Fibroblast of peridontal ligament (primary cell): ENCODE measurements around the gene RIPOR3.
A peak's percentile ranks its signal among the peaks of the same experiment; 100 is the strongest.

Experiments
- DNase-seq: peaks from one replicate; pipeline ENCODE4 v3.0.0-alpha.2; 2010; ENCODE audit errors: extremely low read depth

RIPOR3 gene, protein sequence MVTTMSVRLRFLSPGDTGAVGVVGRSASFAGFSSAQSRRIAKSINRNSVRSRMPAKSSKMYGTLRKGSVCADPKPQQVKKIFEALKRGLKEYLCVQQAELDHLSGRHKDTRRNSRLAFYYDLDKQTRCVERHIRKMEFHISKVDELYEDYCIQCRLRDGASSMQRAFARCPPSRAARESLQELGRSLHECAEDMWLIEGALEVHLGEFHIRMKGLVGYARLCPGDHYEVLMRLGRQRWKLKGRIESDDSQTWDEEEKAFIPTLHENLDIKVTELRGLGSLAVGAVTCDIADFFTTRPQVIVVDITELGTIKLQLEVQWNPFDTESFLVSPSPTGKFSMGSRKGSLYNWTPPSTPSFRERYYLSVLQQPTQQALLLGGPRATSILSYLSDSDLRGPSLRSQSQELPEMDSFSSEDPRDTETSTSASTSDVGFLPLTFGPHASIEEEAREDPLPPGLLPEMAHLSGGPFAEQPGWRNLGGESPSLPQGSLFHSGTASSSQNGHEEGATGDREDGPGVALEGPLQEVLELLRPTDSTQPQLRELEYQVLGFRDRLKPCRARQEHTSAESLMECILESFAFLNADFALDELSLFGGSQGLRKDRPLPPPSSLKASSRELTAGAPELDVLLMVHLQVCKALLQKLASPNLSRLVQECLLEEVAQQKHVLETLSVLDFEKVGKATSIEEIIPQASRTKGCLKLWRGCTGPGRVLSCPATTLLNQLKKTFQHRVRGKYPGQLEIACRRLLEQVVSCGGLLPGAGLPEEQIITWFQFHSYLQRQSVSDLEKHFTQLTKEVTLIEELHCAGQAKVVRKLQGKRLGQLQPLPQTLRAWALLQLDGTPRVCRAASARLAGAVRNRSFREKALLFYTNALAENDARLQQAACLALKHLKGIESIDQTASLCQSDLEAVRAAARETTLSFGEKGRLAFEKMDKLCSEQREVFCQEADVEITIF

GRCh38 chr20:50690650-50691572 is at the start of gene RIPOR3:
Gene RIPOR3 (minus strand): TSS chr20:50691542. CDS start chr20:50691128, 414 bp downstream.
- peak; percentile 30 for DNase-seq

GRCh38 chr20:50737352-50737751 is 46.0 kb upstream of the RIPOR3 start:
- DNase-seq: no peak

- DNase-seq: no peak
Measured at GRCh38 chr20:50735813-50736212, 44.5 kb upstream of the RIPOR3 start.

DNA sequence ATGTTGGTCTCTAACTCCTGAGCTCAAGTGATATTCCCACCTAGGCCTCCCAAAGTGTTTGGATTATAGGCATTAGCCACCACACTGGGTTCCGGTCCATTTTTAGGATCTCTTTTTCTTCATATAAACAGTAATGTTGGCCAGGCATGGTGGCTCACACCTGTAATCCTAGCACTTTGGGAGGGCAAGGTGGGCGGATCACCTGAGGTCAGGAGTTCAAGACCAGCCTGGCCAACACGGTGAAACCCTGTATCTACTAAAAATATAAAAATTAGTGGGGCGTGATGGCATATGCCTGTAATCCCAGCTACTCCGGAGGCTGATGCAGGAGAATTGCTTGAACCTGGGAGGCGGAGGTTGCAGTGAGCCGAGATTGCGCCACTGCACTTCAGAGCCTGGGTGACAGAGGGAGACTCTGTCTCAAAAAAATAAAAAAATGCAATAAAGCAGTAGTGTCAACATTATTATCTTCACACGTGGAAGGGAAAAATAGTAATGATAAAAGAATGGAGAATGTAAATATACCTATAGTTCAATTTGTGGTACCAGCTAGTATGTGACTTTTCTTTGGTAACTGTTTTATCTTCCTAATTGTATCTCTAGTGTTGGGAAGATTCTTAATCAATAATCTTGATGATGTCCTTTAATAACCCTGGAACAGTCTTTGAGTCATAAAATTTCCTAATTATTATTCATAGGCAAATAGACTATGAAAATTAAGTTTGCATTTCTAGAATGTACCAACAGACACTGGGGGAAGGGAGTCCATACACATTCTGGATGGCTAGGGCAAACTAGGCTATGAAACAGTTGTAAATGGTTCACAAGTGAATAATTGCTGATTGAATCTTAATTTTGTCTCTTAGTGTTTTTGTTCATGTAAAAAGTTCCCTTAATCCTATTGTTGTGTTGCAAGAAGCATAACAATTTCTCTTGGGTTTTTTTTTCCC is 43.7 kb upstream of the RIPOR3 start:
- DNase-seq: no peak

GRCh38 chr20:50733644-50734349 is 42.5 kb upstream of the RIPOR3 start:
- no peak for DNase-seq

DNA sequence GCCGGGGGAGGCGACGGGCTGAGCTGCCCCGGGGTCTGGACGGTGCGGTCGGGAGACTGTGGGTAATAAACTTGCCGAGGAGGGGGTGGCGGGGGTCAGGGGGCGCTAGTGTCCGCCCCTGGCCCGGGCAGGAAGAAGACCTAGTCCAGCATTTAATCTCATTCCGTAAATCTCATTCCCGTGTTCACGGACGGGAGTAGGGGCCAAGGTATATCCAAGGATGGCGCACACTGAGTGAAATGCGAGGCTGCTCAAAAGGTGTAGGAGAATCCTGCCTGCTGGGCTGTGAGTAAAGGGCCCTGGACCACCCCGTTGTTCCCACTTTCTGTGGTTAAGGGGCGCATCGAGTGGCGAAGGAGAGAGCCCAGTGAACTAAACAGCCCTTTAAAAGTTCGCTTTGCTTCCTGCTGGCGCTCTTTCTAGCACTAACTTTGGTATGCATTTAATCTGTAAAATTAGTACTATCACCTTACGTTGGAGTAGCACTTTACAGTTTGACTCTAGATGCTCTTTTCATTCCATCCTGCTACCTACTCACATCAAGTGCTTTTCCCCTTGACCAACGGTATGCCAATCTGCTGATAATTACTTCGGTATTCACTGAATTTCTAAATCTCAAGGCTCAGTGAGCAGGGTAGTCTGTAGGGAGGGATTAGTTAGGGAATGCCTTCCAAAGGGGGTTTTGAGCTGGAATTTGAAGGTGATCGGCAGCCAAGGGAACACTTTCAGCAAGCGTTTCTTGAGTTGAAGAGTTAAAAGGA is 40.8 kb upstream of the RIPOR3 start:
- DNase-seq: no peak

DNA sequence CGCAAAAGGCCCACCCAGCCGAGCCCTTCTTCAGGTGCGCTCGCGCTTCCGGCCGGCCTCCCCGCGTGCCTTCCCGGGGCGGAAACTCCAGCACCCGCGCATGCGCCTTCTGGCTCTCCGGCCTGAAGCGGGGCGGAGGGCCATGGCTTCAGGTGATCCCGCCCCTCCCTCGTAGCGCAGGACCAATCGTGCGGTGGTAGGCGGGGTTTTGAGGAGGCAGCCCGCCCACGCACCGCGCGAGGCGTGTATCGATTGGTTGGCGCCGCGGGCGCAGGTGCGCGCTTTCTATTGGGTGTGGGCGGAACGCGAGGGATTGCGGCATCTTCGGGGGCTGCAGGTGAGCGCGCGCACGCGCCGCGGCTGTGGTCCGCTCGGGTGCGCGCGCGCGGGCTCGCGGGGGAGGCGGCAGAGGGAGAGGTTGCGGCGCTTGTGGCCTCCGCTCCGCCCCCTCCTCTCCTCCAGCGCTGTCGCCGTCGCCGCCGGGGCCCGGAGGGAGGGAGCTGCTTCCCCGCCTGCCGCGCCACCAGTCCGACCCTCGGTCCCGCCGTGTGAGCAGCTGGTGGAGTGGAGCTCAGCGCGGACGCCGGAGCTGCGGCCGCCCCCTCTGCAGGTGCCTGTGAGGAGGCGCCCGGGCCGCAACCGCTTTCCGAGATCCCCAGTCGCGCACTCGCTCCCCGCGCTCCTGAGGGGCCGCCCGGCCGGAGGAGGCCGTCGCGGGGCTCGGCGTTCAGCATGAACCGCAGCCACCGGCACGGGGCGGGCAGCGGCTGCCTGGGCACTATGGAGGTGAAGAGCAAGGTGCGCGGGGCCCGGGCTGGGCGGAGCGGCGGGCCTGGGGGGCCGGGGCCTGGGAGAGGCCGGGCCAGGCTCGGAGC is 40.0 kb upstream of the RIPOR3 start, which contains the start of gene PARD6B:
PARD6B (plus strand) TSS at position 526 of the 875 bp plus-strand sequence; CDS start at position 733, 207 bp downstream.
- peak; percentile 76 for DNase-seq

GRCh38 chr20:50730765-50731054 is 39.4 kb upstream of the RIPOR3 start:
- DNase-seq: no peak

DNA sequence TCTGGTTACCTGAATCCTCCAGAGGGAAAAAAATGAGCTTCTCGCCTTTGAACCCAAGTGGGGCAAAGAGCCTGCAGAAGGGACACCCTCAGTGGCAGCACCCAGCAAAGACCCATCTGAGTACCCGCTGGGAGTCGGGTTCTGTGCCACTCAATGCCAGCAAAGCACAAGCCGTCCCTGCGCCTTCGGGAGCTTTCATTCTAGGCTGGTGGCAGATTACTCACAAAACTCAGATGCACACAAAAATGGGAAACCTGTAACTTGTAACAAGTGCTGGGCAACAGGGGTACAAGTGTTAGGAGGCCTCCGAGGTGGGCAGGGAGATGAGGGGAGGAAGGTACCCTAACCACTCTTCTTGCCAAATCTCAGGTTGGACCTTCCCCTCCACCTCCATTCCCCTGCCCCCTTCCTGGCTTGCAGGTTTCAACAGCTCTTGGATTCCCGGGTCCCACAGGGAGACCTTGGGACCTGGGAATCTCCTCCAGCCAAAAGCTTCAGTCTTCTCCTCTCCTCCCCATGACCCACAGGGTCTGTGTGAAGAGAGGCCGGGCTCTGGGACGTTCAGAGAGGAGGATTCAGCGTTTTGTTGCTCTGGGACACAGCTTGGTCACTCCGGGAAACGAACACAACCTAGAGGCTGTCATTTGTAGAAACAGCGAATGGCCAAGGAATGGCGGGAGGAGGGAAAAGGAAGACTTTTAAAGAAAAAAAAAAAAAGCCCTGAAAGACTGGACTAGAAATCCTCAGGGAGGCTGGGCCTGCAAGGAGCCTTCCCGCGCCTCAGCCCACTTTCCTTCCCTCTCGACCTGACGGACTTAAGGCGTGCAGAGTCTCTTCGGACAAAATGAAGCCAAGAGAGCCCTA is 38.8 kb upstream of the RIPOR3 start:
- peak; percentile 30 for DNase-seq

- no peak for DNase-seq
Measured at GRCh38 chr20:50728981-50729874, 37.9 kb upstream of the RIPOR3 start.

DNA sequence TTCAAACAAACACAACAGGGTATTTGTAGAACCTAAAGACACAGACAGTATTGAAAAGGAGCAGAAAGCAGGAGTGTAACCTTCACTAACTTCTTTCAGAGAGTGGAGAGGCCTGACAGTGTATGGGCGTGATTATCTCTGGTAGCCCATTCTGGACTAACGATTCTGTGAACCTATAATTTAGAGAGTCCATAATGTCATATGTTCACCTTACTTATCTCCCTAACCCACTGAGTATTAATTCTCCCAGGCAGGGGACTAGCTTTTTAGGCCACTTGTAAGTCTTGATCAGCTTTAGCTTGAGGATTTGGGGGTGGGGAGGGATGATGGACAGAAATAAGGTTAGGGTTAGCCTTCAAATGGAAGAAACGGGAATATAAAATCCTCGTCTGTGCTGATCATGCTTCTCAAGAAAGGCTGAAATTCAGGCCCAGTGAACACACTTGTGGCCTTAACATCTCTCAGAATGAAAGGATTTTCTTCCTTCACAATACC is 37.2 kb upstream of the RIPOR3 start:
- no peak for DNase-seq

DNA sequence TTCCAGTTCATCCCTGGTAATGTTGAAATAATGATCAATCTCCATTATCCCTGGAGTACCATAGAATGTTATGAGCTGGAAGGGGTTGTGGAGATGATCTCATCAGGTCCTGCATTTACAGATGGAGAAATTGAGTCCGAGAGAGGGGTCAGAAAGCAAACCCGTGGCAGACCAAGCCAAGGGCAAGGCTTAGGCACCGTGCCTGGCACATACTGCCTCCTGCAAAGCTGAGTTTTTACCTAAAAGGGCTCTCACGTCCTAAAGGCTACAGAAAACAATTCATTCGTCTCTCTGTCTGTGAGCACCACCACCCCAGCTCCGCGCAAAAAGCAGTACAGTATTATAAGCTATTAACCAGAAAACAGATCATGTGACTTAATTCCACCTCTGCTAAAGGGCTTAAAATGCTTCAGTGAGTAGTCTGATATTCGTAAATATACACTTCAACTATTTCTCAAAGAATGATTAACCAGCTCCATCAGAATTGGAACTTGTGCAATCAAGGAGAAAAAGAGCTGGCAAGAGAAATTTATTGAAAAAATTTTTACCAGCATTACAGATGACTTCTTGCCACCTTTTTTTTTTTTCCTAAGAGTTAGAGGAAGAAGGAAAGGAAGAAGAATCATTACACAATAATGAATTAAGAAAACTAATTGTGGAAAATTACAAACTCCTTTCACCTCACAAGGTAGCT is 36.6 kb upstream of the RIPOR3 start:
- DNase-seq: no peak

DNA sequence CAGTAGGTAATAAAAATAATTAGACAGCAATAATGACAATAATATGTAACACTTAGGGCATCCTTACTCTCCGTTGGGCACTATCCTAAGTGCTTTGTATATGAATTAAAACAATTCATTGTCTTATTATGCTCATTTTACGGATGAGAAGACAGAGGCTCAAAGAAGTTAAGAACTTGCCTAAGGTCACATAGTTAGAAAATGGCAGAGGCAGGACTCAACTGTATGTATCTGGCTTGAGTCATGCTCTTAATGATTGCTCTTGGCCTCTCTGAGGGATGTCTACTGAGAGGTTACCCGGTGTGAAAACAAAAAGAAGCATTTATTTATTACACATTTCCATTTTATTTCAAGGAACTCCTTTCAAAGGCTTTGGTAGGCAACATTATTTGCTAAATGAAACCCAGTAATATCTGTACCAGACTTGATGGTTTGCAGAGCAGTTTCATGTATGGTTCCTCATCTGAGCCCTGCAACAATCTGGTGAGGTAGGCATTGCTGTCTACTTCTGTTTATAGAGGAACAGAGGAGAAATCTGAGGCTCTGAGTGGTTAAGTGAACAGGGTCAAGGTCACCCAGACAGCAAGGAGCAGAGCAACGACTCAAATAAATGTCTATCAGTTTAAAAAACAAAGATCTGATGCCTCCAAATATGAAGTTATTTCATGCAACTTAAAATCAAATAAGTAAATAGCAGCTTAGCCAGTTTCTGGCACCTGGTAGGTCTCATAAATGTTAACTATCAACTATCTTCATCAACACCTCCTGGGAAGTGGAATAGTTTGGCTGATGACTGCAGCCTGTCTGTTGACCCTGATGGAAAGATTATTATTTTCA is 35.8 kb upstream of the RIPOR3 start:
- no peak for DNase-seq

- DNase-seq: no peak
Measured at GRCh38 chr20:50725724-50726005, 34.3 kb upstream of the RIPOR3 start.
